ENCODE results near the gene ARSA. TPM values are rescaled to one million over a fixed set of nuclear protein-coding genes. Genes with fewer than 3 reads are reported as not detected.

The ARSA gene
- total RNA-seq, 4 donors from 2014 or later, result 8.8 to 17.8 (median 10.2) TPM

- intact Hi-C loops (cut with DNase I; ENCODE audit: low total_unique reads) (no loop called here), in situ Hi-C loops (cut with MboI; ENCODE audit: low sequenced_read_pairs in 4 of 4) (no loop called here)
- ATAC-seq (no peak), DNase-seq (no peak)
- Histone ChIP-seq H3K4me3 (no peak overlapping the region), H3K9me3 (no peaks in the 10 kb centered on the region), H3K27ac (no peak overlapping the region), H3K27me3 (no peaks in the 10 kb centered on the region), H3K4me1 (peaks cover 5 to 7% of the 10 kb centered on the region in 2 donors), H3K36me3 (no peaks in the 10 kb centered on the region)
- TF ChIP-seq POLR2A (IDR thresholded peaks at IDR 0.05) (no peak), CTCF (IDR thresholded peaks at IDR 0.05 in 4 of 5, conservative IDR thresholded peaks at IDR 0.05 in 1 of 5) (no peak)
Observed at GRCh38 chr22:50633086-50633485, 5.1 kb upstream of the ARSA start.

- intact Hi-C loops (cut with DNase I; ENCODE audit: low total_unique reads) (no loop called here), in situ Hi-C loops (cut with MboI; ENCODE audit: low sequenced_read_pairs in 4 of 4) (no loop called here)
- H3K36me3 ChIP-seq, result no peaks in the 10 kb centered on the region
- no peak for ATAC-seq
- TF ChIP-seq POLR2A (IDR thresholded peaks at IDR 0.05) (no peak), CTCF (IDR thresholded peaks at IDR 0.05 in 4 of 5, conservative IDR thresholded peaks at IDR 0.05 in 1 of 5) (no peak)
- H3K27ac ChIP-seq, result no peak overlapping the region
- peaks cover 9 to 18% of the 10 kb centered on the region in 2 donors for H3K4me1 ChIP-seq
- H3K27me3 ChIP-seq, result no peaks in the 10 kb centered on the region
- no peak overlapping the region for H3K4me3 ChIP-seq
- DNase-seq, result no peak
- no peaks in the 10 kb centered on the region for H3K9me3 ChIP-seq
Observed at GRCh38 chr22:50630376-50630775, 2.4 kb upstream of the ARSA start.

- TF ChIP-seq CTCF (IDR thresholded peaks at IDR 0.05 in 4 of 5, conservative IDR thresholded peaks at IDR 0.05 in 1 of 5) (no peak), POLR2A (IDR thresholded peaks at IDR 0.05) (no peak)
- no peak for DNase-seq
- intact Hi-C loops (cut with DNase I; ENCODE audit: low total_unique reads) (loop anchor here (1.0 to 5.0 kb wide), 2 partner anchors 44 to 101 kb away; partner anchors contain the start of gene SCO2), in situ Hi-C loops (cut with MboI; ENCODE audit: low sequenced_read_pairs in 4 of 4) (no loop called here)
- ATAC-seq, result no peak
- Histone ChIP-seq H3K27me3 (no peaks in the 10 kb centered on the region), H3K4me3 (peak overlapping the region; percentile 75 to 91 (median 87)), H3K9me3 (no peaks in the 10 kb centered on the region), H3K4me1 (peaks cover 9 to 18% of the 10 kb centered on the region in 2 donors), H3K27ac (peak overlapping the region; percentile 82 to 87 (median 84)), H3K36me3 (no peaks in the 10 kb centered on the region)
Observed at GRCh38 chr22:50628543-50629134, 687 bp upstream of the ARSA start.

- TF ChIP-seq CTCF (IDR thresholded peaks at IDR 0.05 in 4 of 5, conservative IDR thresholded peaks at IDR 0.05 in 1 of 5), result no peak
- intact Hi-C loops (cut with DNase I; ENCODE audit: low total_unique reads), result loop anchor here (5.0 kb wide), 1 partner anchor 100 kb away; the partner anchor contains the start of gene SCO2
- Histone ChIP-seq H3K36me3 (no peaks in the 10 kb centered on the region), H3K27ac (peak overlapping the region; percentile 82 to 87 (median 83)), H3K27me3 (no peaks in the 10 kb centered on the region), H3K4me1 (peaks cover 17 to 24% of the 10 kb centered on the region in 2 donors), H3K9me3 (no peaks in the 10 kb centered on the region), H3K4me3 (peak overlapping the region; percentile 84 to 91 (median 88))
- ATAC-seq, result no peak
- in situ Hi-C loops (cut with MboI; ENCODE audit: low sequenced_read_pairs in 4 of 4), result no loop called here
- DNase-seq, result no peak
Observed at GRCh38 chr22:50626850-50627641, 906 bp downstream of the ARSA start.
